Nephron (organoid): Measurements from ENCODE around the gene ZNF688.
"Not testable (repeated sequence)": the region's sequence is repeated elsewhere in the genome, so short reads cannot be mapped to it uniquely, and the experiment has no call there.

ENCODE experiments used
- H3K27ac Mint-ChIP-seq, 3 experiments: 2 replicates each; pipeline ENCODE4 v1.8.0; 2020; ENCODE audit warnings: mixed read lengths in 3 of 3, mild to moderate bottlenecking in 2 of 3, moderate library complexity in 1 of 3
- H3K27me3 Mint-ChIP-seq: 2 replicates; pipeline ENCODE4 v1.8.0; 2021; ENCODE audit warnings: low read depth, mild to moderate bottlenecking, moderate library complexity, mixed read lengths
- H3K36me3 Mint-ChIP-seq: 2 replicates; pipeline ENCODE4 v1.8.0; 2020; ENCODE audit warnings: low read depth, mixed read lengths
- H3K4me1 Mint-ChIP-seq: 2 replicates; pipeline ENCODE4 v1.8.0; 2020; ENCODE audit warnings: mixed read lengths
- H3K4me3 Mint-ChIP-seq, 3 experiments: 2 replicates each; pipeline ENCODE4 v1.8.0; 2020; ENCODE audit warnings: mild to moderate bottlenecking in 3 of 3, mixed read lengths in 3 of 3, moderate library complexity in 2 of 3
- H3K9me3 Mint-ChIP-seq: 2 replicates; pipeline ENCODE4 v1.8.0; 2020; ENCODE audit warnings: mixed read lengths
- CTCF ChIP-seq, 3 experiments: fragments of 200-600 bp; sonication (generic); IDR thresholded peaks; one replicate each; pipeline ENCODE4 v1.5.0; 2021; ENCODE audit warnings: antibody characterized with exemption in 3 of 3; ENCODE audit not compliant: unreplicated experiment in 3 of 3

Gene ZNF688

DNA sequence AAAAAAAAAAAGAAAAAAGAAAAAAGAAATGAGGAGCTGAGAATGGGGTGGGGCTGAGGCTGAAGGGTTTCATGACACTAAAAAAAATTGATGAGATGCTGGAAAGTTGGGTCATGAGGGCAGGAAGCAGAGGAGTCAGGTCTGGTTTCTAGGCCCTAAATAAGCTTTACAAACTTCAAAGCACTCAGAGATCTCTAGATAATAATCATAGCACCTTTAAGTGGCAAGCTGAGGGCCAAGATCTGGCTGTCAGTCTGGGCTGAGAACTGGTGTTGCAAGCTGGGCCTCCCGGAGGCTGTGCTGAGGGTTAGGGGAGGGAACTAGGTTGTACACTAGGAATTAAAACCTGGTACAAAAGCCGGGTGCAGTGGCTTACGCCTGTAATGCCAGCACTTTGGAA, 19.7 kb downstream of the ZNF688 start:
- H3K36me3 Mint-ChIP-seq = peaks cover 34% of the 10 kb centered on the region
- TF ChIP-seq CTCF (IDR thresholded peaks at IDR 0.05; ENCODE audit: unreplicated experiment in 3 of 3) = no peak
- peaks cover 3% of the 10 kb centered on the region for H3K27me3 Mint-ChIP-seq
- no peak overlapping the region for H3K4me3 Mint-ChIP-seq
- peaks cover 18% of the 10 kb centered on the region for H3K4me1 Mint-ChIP-seq
- no peak overlapping the region for H3K27ac Mint-ChIP-seq
- H3K9me3 Mint-ChIP-seq = no peaks in the 10 kb centered on the region

DNA sequence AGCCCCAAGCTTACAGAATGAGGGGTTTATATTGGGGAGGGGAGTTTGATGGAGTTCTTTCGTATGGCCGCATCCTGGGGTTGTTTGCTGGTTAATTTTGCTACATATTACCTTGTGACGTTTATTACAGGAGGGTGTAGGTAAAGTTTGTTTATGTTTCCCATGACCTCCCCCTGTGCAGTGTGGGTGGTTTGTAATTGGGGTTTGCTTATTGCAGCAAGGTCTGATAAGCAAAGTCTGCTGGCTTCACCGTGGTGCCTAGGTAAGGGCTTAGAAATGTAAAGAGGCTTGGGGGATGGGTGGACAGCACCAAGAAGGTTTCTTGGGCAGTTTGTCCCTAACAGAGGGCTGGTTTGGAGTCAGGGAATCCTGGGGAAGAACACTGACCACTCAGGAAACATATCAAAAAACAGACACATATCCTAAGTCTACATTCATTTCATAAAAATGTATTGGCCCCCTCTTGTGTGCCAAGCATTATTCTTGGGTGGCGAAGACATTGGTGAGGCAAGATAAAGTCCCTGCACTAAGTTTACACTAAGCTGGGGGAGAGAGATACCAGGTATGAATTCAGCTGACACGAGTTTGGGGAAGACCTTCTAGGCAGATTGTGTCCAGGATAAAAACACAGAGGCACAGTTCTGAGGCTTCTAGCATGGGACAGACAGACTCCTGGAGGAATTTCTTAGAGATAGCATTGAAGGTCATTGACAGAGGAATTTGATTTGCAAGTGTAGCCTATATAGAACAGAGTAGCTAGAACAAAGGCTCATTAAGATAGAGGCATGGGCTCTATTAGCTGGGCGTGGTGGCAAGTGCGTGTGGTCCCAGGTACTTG, 22.9 kb downstream of the ZNF688 start:
- H3K27ac Mint-ChIP-seq = peak overlapping the region in 1 of 3 experiments; percentile 41
- peaks cover 4% of the 10 kb centered on the region for H3K4me1 Mint-ChIP-seq
- peaks cover 3% of the 10 kb centered on the region for H3K27me3 Mint-ChIP-seq
- TF ChIP-seq CTCF (IDR thresholded peaks at IDR 0.05; ENCODE audit: unreplicated experiment in 3 of 3) = no peak
- peaks cover 18% of the 10 kb centered on the region for H3K36me3 Mint-ChIP-seq
- no peak overlapping the region for H3K4me3 Mint-ChIP-seq
- no peaks in the 10 kb centered on the region for H3K9me3 Mint-ChIP-seq

DNA sequence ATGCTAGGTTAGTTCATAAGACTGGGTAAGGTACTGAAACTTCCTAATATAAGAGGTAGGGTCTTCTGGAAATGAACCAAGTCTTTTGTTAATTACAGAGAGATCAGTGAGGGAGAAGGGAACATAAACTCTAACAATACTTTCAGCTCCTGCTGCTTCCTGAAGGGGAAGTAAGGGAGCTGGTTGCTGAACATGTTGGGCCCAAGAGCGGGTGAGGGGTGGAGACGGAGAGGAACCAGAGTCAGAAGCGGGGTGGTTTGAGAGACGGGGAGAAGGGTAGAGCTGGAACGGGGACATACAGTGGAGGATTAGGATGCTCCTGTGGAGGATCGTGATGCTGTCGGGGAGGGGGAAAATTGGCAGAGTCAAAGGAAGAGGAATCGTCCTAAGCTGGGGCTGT, 25.4 kb downstream of the ZNF688 start:
- Mint-ChIP-seq H3K27ac (peak overlapping the region in 1 of 3 experiments; percentile 45), H3K4me3 (no peak overlapping the region), H3K36me3 (peaks cover 6% of the 10 kb centered on the region), H3K4me1 (no peaks in the 10 kb centered on the region), H3K27me3 (peaks cover 3% of the 10 kb centered on the region), H3K9me3 (no peaks in the 10 kb centered on the region)
- no peak for TF ChIP-seq CTCF (IDR thresholded peaks at IDR 0.05; ENCODE audit: unreplicated experiment in 3 of 3)

DNA sequence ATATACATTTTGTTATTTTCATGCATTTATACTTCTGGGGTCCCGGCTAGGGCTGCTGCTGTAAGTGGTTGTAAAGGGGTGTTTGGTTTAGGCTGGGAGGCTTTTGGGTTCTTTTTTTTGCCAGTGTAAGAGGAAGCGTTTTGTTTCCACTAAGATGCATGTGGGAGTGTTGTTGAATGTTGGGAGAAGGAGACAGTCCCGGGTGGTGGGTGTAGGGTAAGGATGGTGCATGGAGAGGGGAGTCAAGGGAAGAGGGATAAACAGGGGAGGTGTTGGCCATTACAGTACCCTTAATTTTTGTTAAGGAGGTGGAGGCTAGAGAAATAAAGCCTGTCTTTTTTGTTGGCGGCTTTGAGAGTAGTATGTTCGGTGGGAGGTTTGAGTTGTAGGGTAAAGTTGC, 28.4 kb downstream of the ZNF688 start:
- H3K27ac Mint-ChIP-seq = no peak overlapping the region
- TF ChIP-seq CTCF (IDR thresholded peaks at IDR 0.05; ENCODE audit: unreplicated experiment in 3 of 3) = no peak
- H3K36me3 Mint-ChIP-seq = no peaks in the 10 kb centered on the region
- no peaks in the 10 kb centered on the region for H3K4me1 Mint-ChIP-seq
- no peaks in the 10 kb centered on the region for H3K9me3 Mint-ChIP-seq
- H3K27me3 Mint-ChIP-seq = peaks cover 2% of the 10 kb centered on the region
- no peak overlapping the region for H3K4me3 Mint-ChIP-seq

DNA sequence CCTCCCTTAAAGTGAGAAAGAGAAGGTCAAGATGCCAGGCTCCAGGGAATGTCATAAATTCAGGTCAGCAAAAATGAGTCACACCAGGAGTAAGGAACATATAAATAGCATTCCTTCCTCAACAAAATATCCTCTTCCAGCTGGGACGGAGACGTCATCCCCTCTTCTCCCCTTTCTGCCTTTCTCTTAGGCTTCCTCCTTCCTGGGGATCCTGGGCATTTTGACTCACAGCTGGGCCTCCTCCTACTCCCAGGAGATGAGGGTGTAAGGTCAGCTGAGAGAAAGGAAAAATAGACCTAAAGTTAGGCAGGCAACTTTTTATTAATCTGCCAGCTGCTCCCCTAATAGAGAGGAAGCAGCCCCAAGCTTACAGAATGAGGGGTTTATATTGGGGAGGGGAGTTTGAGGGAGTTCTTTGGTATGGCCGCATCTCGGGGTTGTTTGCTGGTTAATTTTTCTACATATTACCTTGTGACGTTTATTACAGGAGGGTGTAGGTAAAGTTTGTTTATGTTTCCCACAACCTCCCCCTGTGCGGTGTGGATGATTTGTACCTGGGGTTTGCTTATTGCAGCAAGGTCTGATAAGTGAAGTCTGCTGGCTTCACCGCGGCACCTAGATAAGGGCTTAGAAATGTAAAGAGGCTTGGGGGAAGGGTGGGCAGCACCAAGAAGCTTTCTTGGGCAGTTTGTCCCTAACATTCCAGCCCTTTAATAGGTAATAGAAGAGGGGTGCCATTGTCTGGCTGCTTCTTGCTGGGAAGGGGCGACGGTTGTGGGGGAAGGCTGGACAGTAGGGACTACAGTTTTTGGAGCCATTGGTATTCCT, 29.8 kb downstream of the ZNF688 start:
- Mint-ChIP-seq H3K36me3 (peaks cover 5% of the 10 kb centered on the region), H3K4me1 (peaks cover 3% of the 10 kb centered on the region), H3K4me3 (no peak overlapping the region), H3K9me3 (no peaks in the 10 kb centered on the region), H3K27me3 (no peaks in the 10 kb centered on the region), H3K27ac (no peak overlapping the region)
- no peak for TF ChIP-seq CTCF (IDR thresholded peaks at IDR 0.05; ENCODE audit: unreplicated experiment in 3 of 3)

DNA sequence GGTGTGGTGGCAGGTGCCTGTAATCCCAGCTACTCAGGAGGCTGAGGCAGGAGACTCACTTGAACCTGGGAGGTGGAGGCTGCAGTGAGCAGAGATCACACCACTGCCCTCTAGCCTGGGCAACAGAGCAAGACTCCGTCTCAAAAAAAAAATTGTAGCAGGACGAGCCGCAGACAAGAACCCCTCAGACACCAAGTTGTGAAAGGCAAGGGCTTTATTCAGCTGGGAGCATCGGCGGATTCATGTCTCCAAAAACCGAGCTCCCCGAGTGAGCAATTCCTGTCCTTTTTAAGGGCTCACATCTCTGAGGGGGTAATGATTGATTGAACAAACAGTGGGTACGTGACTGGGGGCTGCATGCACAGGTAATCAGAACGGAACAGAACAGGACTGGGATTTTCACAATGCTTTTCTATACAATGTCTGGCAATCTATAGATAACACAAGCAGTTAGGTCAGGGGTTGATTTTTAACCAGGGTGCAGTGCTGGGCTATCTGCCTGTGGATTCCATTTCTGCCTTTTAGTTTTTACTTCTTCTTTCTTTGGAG, 30.5 kb downstream of the ZNF688 start:
- H3K36me3 Mint-ChIP-seq, H3K4me3 Mint-ChIP-seq, H3K27ac Mint-ChIP-seq, H3K27me3 Mint-ChIP-seq, H3K4me1 Mint-ChIP-seq, H3K9me3 Mint-ChIP-seq: not testable (repeated sequence)

- not testable (repeated sequence) for H3K36me3 Mint-ChIP-seq, H3K4me3 Mint-ChIP-seq, H3K27me3 Mint-ChIP-seq, H3K9me3 Mint-ChIP-seq
- H3K27ac Mint-ChIP-seq = peak overlapping the region in 1 of 3 experiments; percentile 52
- H3K4me1 Mint-ChIP-seq = peaks cover 17% of the 10 kb centered on the region
Measured at GRCh38 chr16:30539986-30540526, 31.5 kb downstream of the ZNF688 start.
